GM12801 (cell line): ENCODE measurements around the gene ERP27.

ENCODE experiments used
- TF ChIP-seq, protein P1 (sequence below): IDR thresholded peaks from one replicate; pipeline ENCODE4 v1.5.1; 2011; ENCODE audit warnings: control low read depth; ENCODE audit not compliant: insufficient read length; ENCODE audit errors: extremely low read depth

Gene ERP27

DNA sequence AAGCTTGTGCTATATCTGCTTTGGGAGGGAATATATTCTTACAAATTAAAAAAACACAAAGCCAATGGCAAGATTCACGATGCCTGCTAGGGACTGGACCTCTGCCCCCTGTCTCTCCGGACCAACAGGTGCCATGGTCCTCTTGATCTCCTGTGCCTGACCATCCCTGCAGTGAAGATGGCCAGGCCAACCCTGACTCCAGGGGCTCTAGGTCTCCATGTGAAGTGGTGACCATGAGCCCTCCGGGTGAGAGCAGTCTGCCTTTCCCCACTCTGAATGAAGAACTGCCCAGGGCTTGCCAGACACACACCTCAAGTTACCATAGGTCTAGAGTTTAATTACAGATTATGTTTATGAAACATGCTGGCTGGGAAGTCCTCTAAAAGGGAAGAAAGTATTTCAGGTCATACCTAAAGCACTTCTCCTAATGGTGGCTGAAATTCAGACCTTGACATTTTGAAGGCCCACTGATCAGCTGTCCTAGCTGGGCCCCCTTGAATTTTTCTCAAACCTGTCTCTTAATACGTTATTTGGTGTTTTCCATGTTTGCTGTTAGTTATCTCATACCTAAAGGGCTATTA is 21.7 kb upstream of the ERP27 start:
- TF ChIP-seq, protein P1, sequence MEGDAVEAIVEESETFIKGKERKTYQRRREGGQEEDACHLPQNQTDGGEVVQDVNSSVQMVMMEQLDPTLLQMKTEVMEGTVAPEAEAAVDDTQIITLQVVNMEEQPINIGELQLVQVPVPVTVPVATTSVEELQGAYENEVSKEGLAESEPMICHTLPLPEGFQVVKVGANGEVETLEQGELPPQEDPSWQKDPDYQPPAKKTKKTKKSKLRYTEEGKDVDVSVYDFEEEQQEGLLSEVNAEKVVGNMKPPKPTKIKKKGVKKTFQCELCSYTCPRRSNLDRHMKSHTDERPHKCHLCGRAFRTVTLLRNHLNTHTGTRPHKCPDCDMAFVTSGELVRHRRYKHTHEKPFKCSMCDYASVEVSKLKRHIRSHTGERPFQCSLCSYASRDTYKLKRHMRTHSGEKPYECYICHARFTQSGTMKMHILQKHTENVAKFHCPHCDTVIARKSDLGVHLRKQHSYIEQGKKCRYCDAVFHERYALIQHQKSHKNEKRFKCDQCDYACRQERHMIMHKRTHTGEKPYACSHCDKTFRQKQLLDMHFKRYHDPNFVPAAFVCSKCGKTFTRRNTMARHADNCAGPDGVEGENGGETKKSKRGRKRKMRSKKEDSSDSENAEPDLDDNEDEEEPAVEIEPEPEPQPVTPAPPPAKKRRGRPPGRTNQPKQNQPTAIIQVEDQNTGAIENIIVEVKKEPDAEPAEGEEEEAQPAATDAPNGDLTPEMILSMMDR: no peak

DNA sequence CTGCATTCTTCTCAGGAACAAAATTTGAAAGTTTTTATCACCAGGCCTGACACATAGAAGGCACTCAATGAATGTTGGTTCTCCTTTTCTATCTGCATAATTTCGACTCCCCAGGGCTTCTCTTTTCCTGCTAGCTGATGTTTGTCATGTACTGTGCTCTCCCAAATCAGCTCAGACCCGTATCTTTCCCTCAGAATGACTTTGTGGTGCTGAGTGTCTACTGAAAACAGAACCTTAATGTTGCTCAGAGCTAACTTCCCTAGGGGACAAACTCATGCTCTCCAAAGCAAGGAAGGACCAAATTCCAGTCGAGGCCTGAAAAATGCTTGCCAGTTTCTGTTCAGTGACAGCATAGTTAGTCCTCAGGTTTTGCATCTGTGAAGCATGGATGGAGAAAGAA is 21.1 kb upstream of the ERP27 start:
- TF ChIP-seq, protein P1: no peak

DNA sequence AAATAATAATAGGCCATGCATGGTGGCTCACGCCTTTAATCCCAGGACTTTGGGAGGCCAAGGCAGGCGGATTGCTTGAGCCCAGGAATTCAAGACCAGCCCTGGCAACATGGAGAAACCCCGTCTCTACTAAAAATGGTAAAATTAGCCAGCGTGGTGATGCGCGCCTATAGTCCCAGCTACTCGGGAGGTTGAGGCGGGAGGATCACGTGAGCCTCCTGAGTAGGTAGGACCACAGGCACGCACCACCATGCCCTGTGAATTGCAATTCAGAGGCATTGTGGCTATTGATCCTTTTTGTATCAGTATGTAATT is 20.7 kb upstream of the ERP27 start:
- TF ChIP-seq, protein P1: no peak

DNA sequence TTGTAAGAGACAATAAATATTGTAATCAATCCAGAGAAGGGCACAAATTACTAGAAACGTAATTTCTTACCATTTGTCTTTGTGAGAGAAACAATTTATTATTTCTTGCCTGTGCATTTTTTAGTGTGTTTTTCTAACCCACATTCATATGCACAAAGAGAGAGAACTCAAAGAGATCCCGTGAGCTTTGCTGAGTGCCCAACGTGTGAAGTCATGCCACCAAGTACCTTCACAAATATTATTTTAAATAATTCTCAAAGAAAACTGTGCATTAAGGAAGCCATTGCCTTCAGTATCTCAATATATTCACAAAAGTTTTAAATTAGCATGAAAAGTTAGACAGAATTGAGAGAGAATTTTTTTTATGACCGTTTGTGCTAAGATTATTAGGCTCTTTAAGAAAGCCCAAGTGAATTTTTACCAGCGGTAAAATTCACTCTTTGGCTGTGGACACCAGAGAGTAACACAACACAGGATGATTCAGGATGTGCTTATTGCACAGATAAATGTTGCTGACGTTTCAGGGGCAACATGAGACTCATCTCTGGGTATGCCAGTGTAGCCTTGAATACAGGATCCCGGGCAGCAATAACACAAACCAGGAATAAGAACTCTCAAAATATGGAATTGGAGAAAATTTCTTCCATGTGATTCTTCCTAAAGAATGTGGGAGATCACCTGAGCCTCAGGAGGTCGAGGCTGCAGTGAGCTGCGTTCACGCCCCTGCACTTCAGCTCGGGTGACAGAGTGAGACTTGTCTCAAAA is 20.2 kb upstream of the ERP27 start:
- TF ChIP-seq, protein P1: no peak

DNA sequence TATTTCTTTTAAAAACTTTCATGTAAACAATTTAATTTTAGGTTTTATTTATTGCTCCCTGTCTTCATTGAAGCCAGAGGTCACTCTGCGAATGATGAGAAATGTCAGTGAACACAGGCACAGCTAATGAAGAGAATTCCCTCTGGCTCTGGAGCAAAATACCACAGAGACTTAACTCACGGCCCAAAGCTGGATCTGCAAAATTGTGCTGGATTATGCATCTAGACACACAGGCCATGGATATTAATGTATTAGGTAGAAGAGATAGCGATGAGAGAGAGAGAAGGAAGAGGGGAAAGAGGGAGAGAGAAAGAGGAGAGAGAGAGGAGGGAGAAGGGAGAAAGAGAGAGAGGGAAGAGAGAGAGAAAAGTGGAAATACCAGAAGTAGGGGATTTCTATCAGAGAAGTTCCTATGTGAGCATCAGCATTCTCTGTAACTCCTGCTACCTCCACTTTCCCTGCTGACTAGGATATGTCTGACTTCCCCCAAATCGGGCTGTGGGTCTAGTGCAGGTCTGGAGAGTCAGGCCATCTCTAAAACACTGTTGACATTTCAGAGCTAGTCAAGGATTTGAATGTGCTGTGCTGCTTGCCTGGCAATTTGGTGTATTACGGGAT is 19.3 kb upstream of the ERP27 start:
- TF ChIP-seq, protein P1: no peak

DNA sequence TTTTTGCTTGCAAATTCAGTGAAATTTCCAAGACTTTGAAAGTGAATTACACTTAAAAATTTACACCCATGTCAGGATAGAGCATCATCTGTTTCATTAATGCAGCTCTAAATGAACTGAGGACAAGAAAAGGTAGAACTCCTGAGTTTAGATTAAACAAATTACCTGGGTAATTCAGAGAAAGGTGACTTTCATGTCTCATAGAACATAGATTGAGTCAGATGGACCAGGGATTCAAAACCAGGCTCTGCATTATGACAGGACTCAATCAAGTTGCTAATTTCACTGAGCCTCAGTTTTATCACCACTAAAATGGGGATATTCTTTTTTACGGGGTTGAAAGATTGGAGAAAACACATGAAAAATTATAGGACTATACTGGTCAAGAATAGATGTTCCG is 18.6 kb upstream of the ERP27 start:
- TF ChIP-seq, protein P1: no peak

DNA sequence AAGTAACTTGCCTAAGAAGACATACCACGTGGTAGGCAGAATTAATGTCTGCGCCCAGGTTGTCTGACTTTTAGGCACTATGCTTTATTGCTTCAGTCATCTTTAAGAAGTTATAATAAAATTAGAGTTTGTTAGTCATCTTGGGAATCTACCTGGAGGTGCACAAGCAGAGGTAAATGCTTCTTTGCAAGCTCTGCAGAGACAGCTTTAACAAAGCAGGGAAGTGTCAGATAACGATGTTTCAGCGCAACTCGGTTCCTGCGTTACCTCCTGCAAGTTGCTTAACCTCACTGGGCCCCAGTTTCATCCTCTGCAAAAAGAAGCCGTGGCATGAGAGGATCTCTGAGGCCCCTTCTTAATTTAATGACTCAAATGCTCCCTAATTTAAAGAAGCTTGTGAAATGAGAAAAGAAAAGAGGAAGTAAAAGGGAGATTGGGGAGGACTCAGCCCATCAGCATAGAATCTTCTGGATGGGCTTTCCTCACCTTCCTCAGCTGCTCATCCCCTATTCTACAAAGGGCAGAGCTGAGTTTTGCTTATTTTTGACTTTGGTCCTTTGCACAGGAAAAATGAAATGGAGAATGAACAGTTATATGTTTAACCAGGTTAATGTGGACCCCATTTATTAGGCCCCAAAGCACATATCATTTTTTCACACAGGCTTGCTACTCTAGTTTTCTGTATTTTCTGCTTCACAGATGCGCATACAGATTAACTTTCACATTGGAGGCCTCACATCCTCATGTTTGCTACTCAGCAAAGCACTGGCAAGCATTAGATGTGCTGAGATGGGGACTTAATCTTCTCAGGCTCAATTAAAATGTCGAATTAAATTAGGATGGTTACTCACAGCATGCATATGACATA is 17.9 kb upstream of the ERP27 start:
- TF ChIP-seq, protein P1: no peak
